Fibroblast of lung (primary cell): ENCODE measurements around the gene CERCAM. TPM values are rescaled to one million over a fixed set of nuclear protein-coding genes. Genes with fewer than 3 reads are reported as not detected.

Experiments used
- DNase-seq, 2 donors: peaks; one replicate each; pipeline versions ENCODE4 v3.0.0 to v3.0.0-alpha.2; 2010; ENCODE audit warnings: low read depth in 2 of 2
- H2AFZ ChIP-seq: 2 replicates; pipeline ENCODE4 v1.5.1; 2012; ENCODE audit warnings: low read length, control low read depth, inconsistent platforms
- H3K27ac ChIP-seq: 2 replicates; pipeline ENCODE4 v1.5.1; 2011; ENCODE audit warnings: low read length, control low read depth; ENCODE audit not compliant: insufficient read depth
- H3K27me3 ChIP-seq: 2 replicates; pipeline ENCODE4 v1.5.1; 2011; ENCODE audit warnings: mild to moderate bottlenecking, low read length; ENCODE audit not compliant: control insufficient read depth, insufficient read depth
- H3K36me3 ChIP-seq: 2 replicates; pipeline ENCODE4 v1.5.1; 2011; ENCODE audit warnings: low read length; ENCODE audit not compliant: control insufficient read depth, insufficient read depth
- H3K4me1 ChIP-seq: 2 replicates; pipeline ENCODE4 v1.5.1; 2011; ENCODE audit warnings: low read length; ENCODE audit not compliant: control insufficient read depth, insufficient read depth; ENCODE audit errors: extremely low read depth
- H3K4me2 ChIP-seq: 2 replicates; pipeline ENCODE4 v1.5.1; 2011; ENCODE audit warnings: low read length, control low read depth; ENCODE audit not compliant: insufficient read depth; ENCODE audit errors: extremely low read depth
- H3K4me3 ChIP-seq, 4 experiments: fragments of 200-600 bp in 1 of 4; sonication (generic) in 1 of 4; replicated peaks in 1 of 4; 2 replicates each; pipeline ENCODE4 v1.5.1; 2011 to 2016; ENCODE audit warnings: low read length in 4 of 4, low read depth in 3 of 4, mild to moderate bottlenecking in 3 of 4, control low read depth in 2 of 4, inconsistent platforms in 1 of 4, mixed read lengths in 1 of 4; ENCODE audit not compliant: insufficient read depth in 1 of 4; ENCODE audit errors: control extremely low read depth in 1 of 4
- H3K79me2 ChIP-seq: 2 replicates; pipeline ENCODE4 v1.5.1; 2012; ENCODE audit warnings: mild to moderate bottlenecking, low read length, inconsistent platforms; ENCODE audit not compliant: control insufficient read depth, insufficient read depth
- H3K9ac ChIP-seq: 2 replicates; pipeline ENCODE4 v1.5.1; 2011; ENCODE audit warnings: mild to moderate bottlenecking, low read length, control low read depth; ENCODE audit not compliant: insufficient read depth
- H3K9me3 ChIP-seq: 2 replicates; pipeline ENCODE4 v1.5.1; 2012; ENCODE audit warnings: low read depth, low read length; ENCODE audit not compliant: control insufficient read depth, insufficient read depth
- H4K20me1 ChIP-seq: 2 replicates; pipeline ENCODE4 v1.5.1; 2011; ENCODE audit warnings: low read length; ENCODE audit not compliant: control insufficient read depth, insufficient read depth; ENCODE audit errors: extremely low read depth
- EZH2 ChIP-seq: IDR thresholded peaks from 2 replicates; pipeline ENCODE4 v1.5.1; 2012; ENCODE audit warnings: low read length, control low read depth, mild to moderate bottlenecking; ENCODE audit errors: missing control alignments
- polyA plus RNA-seq, 2 donors: library from polyadenylated mRNA; depleted of rRNA in 1 of 2; stranded (reverse) in 1 of 2; unstranded in 1 of 2; fragments of >200 nt; gene quantifications; 2 replicates each; pipeline ENCODE4 v1.2.1, GENCODE V29; 2011 to 2012; ENCODE audit warnings: missing spikeins in 1 of 2
- total RNA-seq: library from RNA; depleted of rRNA; stranded (reverse); fragments of >200 nt; gene quantifications from 2 replicates; pipeline ENCODE4 v1.2.1, GENCODE V29; 2014
- TF ChIP-seq, protein P1 (sequence below), 2 donors: IDR thresholded peaks in 1 of 2; conservative IDR thresholded peaks in 1 of 2; 1 replicate in 1 of 2; 2 replicates in 1 of 2; pipeline ENCODE4 v1.5.1; 2011 to 2012; ENCODE audit warnings: low read length in 2 of 2, control low read depth in 1 of 2, inconsistent platforms in 1 of 2, low read depth in 1 of 2, mild to moderate bottlenecking in 1 of 2

Gene CERCAM
- total and polyA plus RNA-seq, 2 donors (not counting 1 experiment from before 2014, with no cell fraction given), result 64.2 to 90.5 TPM

DNA sequence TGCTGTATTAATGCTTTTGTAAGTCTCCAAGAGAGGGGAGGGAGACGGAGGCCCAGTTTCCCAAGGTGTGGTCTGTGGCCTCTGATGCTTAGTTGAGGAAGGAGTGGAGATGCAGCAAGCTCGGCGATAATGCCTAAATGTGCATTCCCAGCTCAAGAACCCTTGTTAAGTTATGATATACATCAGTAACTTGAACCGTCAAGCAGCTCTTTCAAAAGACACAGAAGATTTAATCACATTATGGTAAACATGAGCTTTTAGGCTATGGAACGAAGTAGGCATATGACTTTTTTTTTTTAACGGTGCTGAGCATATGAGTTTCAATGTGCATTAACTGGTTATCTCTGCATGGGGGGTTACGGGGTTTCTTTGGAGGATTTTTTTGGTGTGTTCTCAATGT lies 61.5 kb downstream of the CERCAM start:
- Histone ChIP-seq H3K79me2 (no peaks in the 10 kb centered on the region), H3K4me2 (no peak overlapping the region), H3K27ac (no peak overlapping the region), H4K20me1 (no peaks in the 10 kb centered on the region), H3K4me1 (no peaks in the 10 kb centered on the region), H3K4me3 (no peak overlapping the region), H3K36me3 (peaks cover 6% of the 10 kb centered on the region), H3K27me3 (no peaks in the 10 kb centered on the region), H3K9ac (no peak overlapping the region), H2AFZ (no peak overlapping the region), H3K9me3 (no peaks in the 10 kb centered on the region)
- no peak for TF ChIP-seq EZH2
- TF ChIP-seq, protein P1, sequence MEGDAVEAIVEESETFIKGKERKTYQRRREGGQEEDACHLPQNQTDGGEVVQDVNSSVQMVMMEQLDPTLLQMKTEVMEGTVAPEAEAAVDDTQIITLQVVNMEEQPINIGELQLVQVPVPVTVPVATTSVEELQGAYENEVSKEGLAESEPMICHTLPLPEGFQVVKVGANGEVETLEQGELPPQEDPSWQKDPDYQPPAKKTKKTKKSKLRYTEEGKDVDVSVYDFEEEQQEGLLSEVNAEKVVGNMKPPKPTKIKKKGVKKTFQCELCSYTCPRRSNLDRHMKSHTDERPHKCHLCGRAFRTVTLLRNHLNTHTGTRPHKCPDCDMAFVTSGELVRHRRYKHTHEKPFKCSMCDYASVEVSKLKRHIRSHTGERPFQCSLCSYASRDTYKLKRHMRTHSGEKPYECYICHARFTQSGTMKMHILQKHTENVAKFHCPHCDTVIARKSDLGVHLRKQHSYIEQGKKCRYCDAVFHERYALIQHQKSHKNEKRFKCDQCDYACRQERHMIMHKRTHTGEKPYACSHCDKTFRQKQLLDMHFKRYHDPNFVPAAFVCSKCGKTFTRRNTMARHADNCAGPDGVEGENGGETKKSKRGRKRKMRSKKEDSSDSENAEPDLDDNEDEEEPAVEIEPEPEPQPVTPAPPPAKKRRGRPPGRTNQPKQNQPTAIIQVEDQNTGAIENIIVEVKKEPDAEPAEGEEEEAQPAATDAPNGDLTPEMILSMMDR (conservative IDR thresholded peaks at IDR 0.05 in 1 of 2, IDR thresholded peaks at IDR 0.05 in 1 of 2; ENCODE audit: low read depth in 1 of 2, low read length in 2 of 2), result no peak
- DNase-seq, result no peak

- TF ChIP-seq EZH2, result no peak
- TF ChIP-seq, protein P1 (conservative IDR thresholded peaks at IDR 0.05 in 1 of 2, IDR thresholded peaks at IDR 0.05 in 1 of 2; ENCODE audit: low read depth in 1 of 2, low read length in 2 of 2), result no peak
- Histone ChIP-seq H3K9ac (no peak overlapping the region), H3K36me3 (peaks cover 4% of the 10 kb centered on the region), H4K20me1 (no peaks in the 10 kb centered on the region), H3K79me2 (no peaks in the 10 kb centered on the region), H3K4me3 (no peak overlapping the region), H3K9me3 (no peaks in the 10 kb centered on the region), H3K4me1 (no peaks in the 10 kb centered on the region), H3K27me3 (no peaks in the 10 kb centered on the region), H3K4me2 (no peak overlapping the region), H2AFZ (no peak overlapping the region), H3K27ac (no peak overlapping the region)
- DNase-seq, result no peak
Measured at GRCh38 chr9:128484686-128485413, 64.2 kb downstream of the CERCAM start.

- Histone ChIP-seq H3K9me3 (no peaks in the 10 kb centered on the region), H3K9ac (no peak overlapping the region), H3K4me3 (no peak overlapping the region), H3K27me3 (no peaks in the 10 kb centered on the region), H3K79me2 (no peaks in the 10 kb centered on the region), H3K4me2 (no peak overlapping the region), H4K20me1 (no peaks in the 10 kb centered on the region), H3K27ac (no peak overlapping the region), H3K36me3 (peaks cover 4% of the 10 kb centered on the region), H3K4me1 (no peaks in the 10 kb centered on the region), H2AFZ (no peak overlapping the region)
- TF ChIP-seq EZH2, result no peak
- DNase-seq, result no peak
Measured at GRCh38 chr9:128485414-128485855, 64.8 kb downstream of the CERCAM start.
